HepG2 (cell line): ENCODE results near the gene CAPN6. TPM values are rescaled to one million over a fixed set of nuclear protein-coding genes. Genes with fewer than 3 reads are reported as not detected.

ENCODE experiments used
- ATAC-seq: fragments of 200-7000 bp; cut with Tn5 transposase; 3 replicates; pipeline ENCODE4 v1.9.1; 2020; ENCODE audit warnings: mild to moderate bottlenecking, moderate library complexity
- BruUV-seq: library from RNA; stranded (reverse); fragments of 400-500 nt; replicated peaks from 2 replicates; lab custom pipeline; 2021; lab: Mats Ljungman, UMichigan
- CTCF ChIA-PET: fragments of 300-600 bp; formaldehyde crosslinking; extraction: SDS; loops from one replicate; lab custom pipeline; 2021; ENCODE audit warnings: low total read pairs, inconsistent platforms, low intra/inter-chr PET ratio; lab: Yijun Ruan, JAX
- POLR2A ChIA-PET: fragments of 350-600 bp; sonication (Branson Sonifier 250); formaldehyde crosslinking; loops from one replicate; lab custom pipeline; 2020; ENCODE audit warnings: antibody characterized with exemption, inconsistent platforms; lab: Yijun Ruan, JAX
- DNase-seq: peaks from one replicate; pipeline ENCODE4 v3.0.0-alpha.2; 2015; ENCODE audit warnings: low spot score
- FAIRE-seq: peaks from 3 replicates; lab custom pipeline; 2011; peaks lifted over from hg19 to GRCh38; lab: Jason Lieb, UNC
- H2AFZ ChIP-seq: one replicate; pipeline ENCODE4 v1.6.1; 2011; ENCODE audit warnings: low read length, inconsistent platforms
- H3K27ac ChIP-seq: fragments of 300-600 bp; 3 replicates; pipeline ENCODE4 v1.8.0; 2011; ENCODE audit warnings: mixed run types, mild to moderate bottlenecking, mixed read lengths, low read length, inconsistent platforms; ENCODE audit not compliant: insufficient read depth; ENCODE audit errors: extremely low read length
- H3K27me3 ChIP-seq, 2 experiments: fragments of 200-600 bp in 1 of 2; 2 replicates in 1 of 2; 3 replicates in 1 of 2; pipeline versions ENCODE4 v1.6.0 to v1.8.0; 2011; ENCODE audit warnings: low read length in 2 of 2, mild to moderate bottlenecking in 2 of 2, moderate library complexity in 2 of 2, inconsistent platforms in 1 of 2; ENCODE audit not compliant: insufficient read depth in 2 of 2, control insufficient read depth in 1 of 2
- H3K36me3 ChIP-seq, 2 experiments: fragments of 200-600 bp in 1 of 2; replicated peaks in 1 of 2; 2 replicates in 1 of 2; 3 replicates in 1 of 2; pipeline versions ENCODE4 v1.5.1 to v1.8.0; 2011; ENCODE audit warnings: low read length in 2 of 2, inconsistent platforms in 1 of 2; ENCODE audit not compliant: insufficient read depth in 2 of 2, control insufficient read depth in 1 of 2
- H3K4me1 ChIP-seq: 2 replicates; pipeline ENCODE4 v1.5.1; 2012; ENCODE audit warnings: low read length, inconsistent platforms; ENCODE audit not compliant: insufficient read depth
- H3K4me2 ChIP-seq: 2 replicates; pipeline ENCODE4 v1.6.0; 2011; ENCODE audit warnings: low read depth, low read length, inconsistent platforms
- H3K4me3 ChIP-seq, 3 experiments: fragments of 200-600 bp in 1 of 3; sonication (generic), shearing (Covaris generic) in 1 of 3; replicated peaks in 1 of 3; 2 replicates each; pipeline ENCODE4 v1.5.1; 2011 to 2016; ENCODE audit warnings: low read length in 3 of 3, inconsistent platforms in 2 of 3, low read depth in 2 of 3, mild to moderate bottlenecking in 2 of 3, control low read depth in 1 of 3, mixed read lengths in 1 of 3; ENCODE audit not compliant: insufficient read depth in 1 of 3
- H3K79me2 ChIP-seq: one replicate; pipeline ENCODE4 v1.6.1; 2011; ENCODE audit warnings: low read length, inconsistent platforms; ENCODE audit not compliant: insufficient read depth
- H3K9ac ChIP-seq: 2 replicates; pipeline ENCODE4 v1.6.0; 2011; ENCODE audit warnings: mild to moderate bottlenecking, low read depth, low read length, inconsistent platforms; ENCODE audit not compliant: insufficient read depth
- H3K9me3 ChIP-seq: 2 replicates; pipeline ENCODE4 v1.5.1; 2012; ENCODE audit warnings: mild to moderate bottlenecking, low read length
- H4K20me1 ChIP-seq: 2 replicates; pipeline ENCODE4 v1.6.0; 2011; ENCODE audit warnings: inconsistent platforms, mild to moderate bottlenecking, low read length, moderate library complexity; ENCODE audit not compliant: insufficient read depth
- E2F1 ChIP-seq: sonication (generic); formaldehyde crosslinking; IDR thresholded peaks from 2 replicates; pipeline ENCODE4 v1.5.0; 2020; ENCODE audit warnings: missing genetic modification reagents
- E2F2 ChIP-seq: sonication (generic); formaldehyde crosslinking; IDR thresholded peaks from 2 replicates; pipeline ENCODE4 v1.4.0; 2020; ENCODE audit warnings: missing genetic modification reagents, borderline replicate concordance
- RFX1 ChIP-seq: fragments of 450-650 bp; IDR thresholded peaks from 2 replicates; pipeline ENCODE4 v1.6.1; 2017
- SNAI1 ChIP-seq: sonication (generic); formaldehyde crosslinking; IDR thresholded peaks from 2 replicates; pipeline ENCODE4 v1.5.0; 2020; ENCODE audit warnings: mild to moderate bottlenecking, missing genetic modification reagents, borderline replicate concordance
- SRSF9 ChIP-seq: fragments of 200-400 bp; formaldehyde crosslinking; IDR thresholded peaks from 2 replicates; pipeline ENCODE4 v1.6.1; 2018; ENCODE audit warnings: borderline replicate concordance, mild to moderate bottlenecking, low read depth, low read length; ENCODE audit not compliant: insufficient read depth, poor library complexity, severe bottlenecking
- THYN1 ChIP-seq: sonication (generic); formaldehyde crosslinking; IDR thresholded peaks from 2 replicates; pipeline ENCODE4 v1.8.1; 2023; ENCODE audit warnings: low read depth, mild to moderate bottlenecking, moderate library complexity, missing genetic modification reagents, borderline replicate concordance
- ZFP41 ChIP-seq: sonication (generic); formaldehyde crosslinking; IDR thresholded peaks from 2 replicates; pipeline ENCODE4 v1.4.0; 2020; ENCODE audit warnings: mild to moderate bottlenecking, missing genetic modification reagents, borderline replicate concordance
- ZNF124 ChIP-seq: sonication (generic); formaldehyde crosslinking; IDR thresholded peaks from 2 replicates; pipeline ENCODE4 v1.4.0; 2020; ENCODE audit warnings: missing genetic modification reagents
- ZNF143 ChIP-seq: sonication (generic); formaldehyde crosslinking; IDR thresholded peaks from 2 replicates; pipeline ENCODE4 v1.4.0; 2020; ENCODE audit warnings: missing genetic modification reagents
- ZNF225 ChIP-seq: sonication (generic); formaldehyde crosslinking; IDR thresholded peaks from 2 replicates; pipeline ENCODE4 v1.4.0; 2020; ENCODE audit warnings: mild to moderate bottlenecking, missing genetic modification reagents
- ZNF260 ChIP-seq: sonication (generic); formaldehyde crosslinking; IDR thresholded peaks from 2 replicates; pipeline ENCODE4 v1.4.0; 2020; ENCODE audit warnings: missing genetic modification reagents, low read depth, mild to moderate bottlenecking, borderline replicate concordance
- ZNF501 ChIP-seq: sonication (generic); formaldehyde crosslinking; IDR thresholded peaks from 2 replicates; pipeline ENCODE4 v1.5.1; 2020; ENCODE audit warnings: mild to moderate bottlenecking, moderate library complexity, missing genetic modification reagents
- WGBS: methylation state at CpG from one replicate; pipeline ENCODE4 v1.1.6; 2017; ENCODE audit warnings: low lambda C conversion rate; 5-methylcytosine and 5-hydroxymethylcytosine counted together
- in situ Hi-C: cut with HindIII; loops from 2 replicates; pipeline ENCODE4 v1.10.0; 2017; ENCODE audit warnings: low pct_unique_long_range_greater_than_20kb; ENCODE audit not compliant: extremely low pct_ligation_motif_present
- intact Hi-C: fragments of 100-400 bp; cut with micrococcal nuclease; formaldehyde crosslinking; loops from one replicate; pipeline ENCODE4 v1.10.0; 2022; ENCODE audit not compliant: unreplicated experiment
- polyA plus RNA-seq, 8 experiments: library from polyadenylated mRNA; depleted of rRNA in 3 of 8; stranded (reverse) in 7 of 8; unstranded in 1 of 8; fragments of >200 nt; fragmentation: Illumina TruSeq in 4 of 8; extraction: Trizol in 4 of 8; gene quantifications; 2 replicates each; pipeline versions ENCODE4 v1.2.1 to v1.2.3, GENCODE V29; 2011 to 2016; ENCODE audit warnings: low read depth in 4 of 8, missing spikeins in 1 of 8, mixed read lengths in 1 of 8; ENCODE audit not compliant: insufficient read depth in 1 of 8
- total RNA-seq, 5 experiments: library from RNA; depleted of rRNA; stranded (reverse); fragments of >200 nt; fragmentation: Illumina TruSeq; extraction: Trizol; gene quantifications; 2 replicates each; pipeline ENCODE4 v1.2.3, GENCODE V29; 2016; ENCODE audit warnings: low read depth in 1 of 5
- TF ChIP-seq, protein P1 (sequence below): sonication (generic); formaldehyde crosslinking; IDR thresholded peaks from 2 replicates; pipeline ENCODE4 v1.4.0; 2020; ENCODE audit warnings: low read depth, mild to moderate bottlenecking, missing genetic modification reagents

CAPN6 gene
- total and polyA plus RNA-seq, 2 of the 13 experiments (the other 11 are each of a cell fraction or from before 2014, with no cell fraction given) = not detected

DNA sequence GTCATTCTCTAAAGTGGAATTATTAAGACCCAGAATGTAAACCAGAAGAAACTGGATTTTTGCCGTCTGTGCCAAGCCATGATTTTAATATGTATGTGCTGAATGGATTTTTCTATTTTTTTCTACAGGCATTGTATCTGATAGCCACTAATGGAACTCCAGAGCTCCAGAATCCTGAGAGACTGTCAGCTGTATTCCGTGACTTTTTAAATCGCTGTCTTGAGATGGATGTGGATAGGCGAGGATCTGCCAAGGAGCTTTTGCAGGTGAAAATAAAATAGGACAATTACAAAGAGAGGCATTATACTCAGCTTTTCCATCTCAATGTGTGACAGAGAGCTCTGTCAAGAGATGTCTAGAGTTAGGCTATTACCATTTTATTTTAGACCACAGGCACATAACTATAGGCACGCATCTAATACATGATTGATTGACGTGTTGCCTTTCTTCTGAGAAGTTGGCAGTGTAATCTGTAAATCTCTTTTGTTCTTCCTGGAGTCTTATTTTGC is 53.9 kb downstream of the CAPN6 start (continued):
- TF ChIP-seq, protein P1, sequence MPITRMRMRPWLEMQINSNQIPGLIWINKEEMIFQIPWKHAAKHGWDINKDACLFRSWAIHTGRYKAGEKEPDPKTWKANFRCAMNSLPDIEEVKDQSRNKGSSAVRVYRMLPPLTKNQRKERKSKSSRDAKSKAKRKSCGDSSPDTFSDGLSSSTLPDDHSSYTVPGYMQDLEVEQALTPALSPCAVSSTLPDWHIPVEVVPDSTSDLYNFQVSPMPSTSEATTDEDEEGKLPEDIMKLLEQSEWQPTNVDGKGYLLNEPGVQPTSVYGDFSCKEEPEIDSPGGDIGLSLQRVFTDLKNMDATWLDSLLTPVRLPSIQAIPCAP (CRISPR knock-in tag) = no peak
- TF ChIP-seq ZNF260 (no peak), E2F1 (no peak), E2F2 (CRISPR knock-in tag) (no peak), ZFP41 (CRISPR knock-in tag) (no peak), SNAI1 (CRISPR knock-in tag) (no peak), THYN1 (no peak), SRSF9 (no peak), ZNF501 (CRISPR knock-in tag) (no peak), ZNF143 (CRISPR knock-in tag) (no peak)

DNA sequence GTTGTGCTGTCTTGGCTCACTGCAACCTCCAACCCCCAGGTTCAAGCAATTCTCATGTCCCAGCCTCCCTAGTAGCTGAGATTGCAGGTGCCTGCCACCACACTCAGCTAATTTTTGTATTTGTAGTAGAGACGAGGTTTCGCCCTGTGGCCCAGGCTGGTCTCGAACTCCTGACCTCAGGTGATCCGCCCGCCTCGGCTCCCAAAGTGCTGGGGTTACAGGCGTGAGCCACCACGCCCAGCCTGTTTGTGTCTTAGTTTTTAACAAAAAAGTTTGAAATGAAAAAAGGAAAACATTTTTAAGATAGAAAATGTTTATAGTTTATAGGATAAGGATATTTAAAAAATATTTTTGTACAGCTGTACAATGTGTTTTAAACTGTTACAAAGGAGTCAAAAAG is 62.4 kb downstream of the CAPN6 start:
- Histone ChIP-seq H4K20me1 (no peaks in the 10 kb centered on the region), H3K27me3 (no peaks in the 10 kb centered on the region), H3K79me2 (no peaks in the 10 kb centered on the region), H3K4me3 (no peak overlapping the region), H2AFZ (no peak overlapping the region), H3K27ac (no peak overlapping the region), H3K4me2 (no peak overlapping the region), H3K9ac (no peak overlapping the region), H3K36me3 (no peaks in the 10 kb centered on the region), H3K9me3 (no peaks in the 10 kb centered on the region), H3K4me1 (no peaks in the 10 kb centered on the region)
- FAIRE-seq = no peak
- WGBS = 66% methylated on average over 8 of the region's 8 CpGs
- in situ Hi-C loops = no loop called here
- ChIA-PET POLR2A (no interaction called here), CTCF (no interaction called here)
- TF ChIP-seq ZNF124 (CRISPR knock-in tag) (no peak), RFX1 (no peak), ZNF225 (CRISPR knock-in tag) (no peak)
- no peak for ATAC-seq
- BruUV-seq = no TSS peak
- DNase-seq = no peak
- intact Hi-C loops = no loop called here
